Upper lobe of left lung (tissue), 6 donors: ENCODE measurements around the gene BTRC. TPM values are rescaled to one million over a fixed set of nuclear protein-coding genes. Genes with fewer than 3 reads are reported as not detected.
"Not testable (repeated sequence)": the region's sequence is repeated elsewhere in the genome, so short reads cannot be mapped to it uniquely, and the experiment has no call there.

ENCODE experiments used
- ATAC-seq, 2 donors: fragments of 200-7000 bp; cut with Tn5 transposase; one replicate each; pipeline ENCODE4 v1.9.1; 2022; ENCODE audit warnings: mild to moderate bottlenecking in 2 of 2, moderate library complexity in 2 of 2; ENCODE audit not compliant: low FRiP score in 2 of 2
- DNase-seq, 2 donors: peaks; one replicate each; pipeline ENCODE4 v3.0.0-alpha.2; 2019 to 2020
- H3K27ac ChIP-seq, 4 donors: fragments of 200-600 bp; sonication (generic); one replicate each; pipeline ENCODE4 v1.5.1; 2016 to 2019
- H3K27me3 ChIP-seq, 4 donors: fragments of 200-600 bp; sonication (generic); one replicate each; pipeline ENCODE4 v1.5.1; 2017 to 2019
- H3K36me3 ChIP-seq, 4 donors: fragments of 200-600 bp; sonication (generic); one replicate each; pipeline ENCODE4 v1.5.1; 2016 to 2019
- H3K4me1 ChIP-seq, 4 donors: fragments of 200-600 bp; sonication (generic); one replicate each; pipeline ENCODE4 v1.5.1; 2018 to 2019
- H3K4me3 ChIP-seq, 4 donors: fragments of 200-600 bp; sonication (generic); one replicate each; pipeline ENCODE4 v1.5.1; 2017 to 2019; ENCODE audit warnings: mild to moderate bottlenecking in 2 of 4, moderate library complexity in 1 of 4
- H3K9me3 ChIP-seq, 4 donors: fragments of 200-600 bp; sonication (generic); one replicate each; pipeline ENCODE4 v1.5.1; 2018 to 2019
- CTCF ChIP-seq, 6 experiments: fragments of 450-650 bp in 4 of 6; fragments of 200-600 bp in 2 of 6; sonication (generic) in 2 of 6; IDR thresholded peaks; one replicate each; pipeline ENCODE4 v1.5.1; 2016 to 2019; ENCODE audit warnings: antibody characterized with exemption in 6 of 6
- EP300 ChIP-seq, 4 donors: sonication (generic); formaldehyde crosslinking; IDR thresholded peaks; one replicate each; pipeline ENCODE4 v1.5.1; 2017; ENCODE audit warnings: antibody characterized with exemption in 4 of 4, control low read depth in 2 of 4
- POLR2A ChIP-seq, 4 donors: fragments of 450-650 bp; IDR thresholded peaks; one replicate each; pipeline ENCODE4 v1.5.1; 2016 to 2017; ENCODE audit warnings: antibody characterized with exemption in 4 of 4, mild to moderate bottlenecking in 2 of 4
- POLR2AphosphoS5 ChIP-seq, 2 donors: sonication (generic); formaldehyde crosslinking; IDR thresholded peaks; one replicate each; pipeline ENCODE4 v1.5.1; 2017; ENCODE audit warnings: antibody characterized with exemption in 2 of 2
- WGBS, 2 donors: methylation state at CpG; one replicate each; pipeline ENCODE4 v1.1.5; 2017 to 2018; 5-methylcytosine and 5-hydroxymethylcytosine counted together
- total RNA-seq, 6 donors: library from RNA; depleted of rRNA in 4 of 6; stranded (reverse); fragments of >200 nt in 4 of 6; gene quantifications; one replicate each; pipeline versions ENCODE4 v1.1.0 to v1.2.1, GENCODE V29; 2016 to 2021
- donor health status: DM: no; HTN: no; CAD: no; lungs with moderate emphysema.
- donor health status: DM: no; HTN: yes; CAD: no; lungs with severe emphysema.

The BTRC gene
- total RNA-seq, 6 donors from 2014 or later, result 8.5 to 21.0 (median 11.6) TPM

GRCh38 chr10:101322266-101323108, 31.5 kb upstream of the BTRC start:
- Histone ChIP-seq H3K4me3 (no peak overlapping the region), H3K36me3 (no peaks in the 10 kb centered on the region), H3K4me1 (no peaks in the 10 kb centered on the region), H3K9me3 (no peaks in the 10 kb centered on the region), H3K27ac (no peak overlapping the region), H3K27me3 (no peaks in the 10 kb centered on the region)
- ATAC-seq, result peak in 1 of 2 donors; percentile 8
- no peak for TF ChIP-seq EP300 (IDR thresholded peaks at IDR 0.05)
- TF ChIP-seq POLR2A (IDR thresholded peaks at IDR 0.05), result no peak
- no peak for TF ChIP-seq POLR2AphosphoS5 (IDR thresholded peaks at IDR 0.05)
- TF ChIP-seq CTCF (IDR thresholded peaks at IDR 0.05), result no peak
- WGBS, 2 donors, result 72 to 73% methylated on average over 21 of the region's 21 CpGs
- no peak for DNase-seq

- Histone ChIP-seq H3K27me3 (no peaks in the 10 kb centered on the region), H3K4me1 (no peaks in the 10 kb centered on the region), H3K36me3 (no peaks in the 10 kb centered on the region), H3K4me3 (no peak overlapping the region), H3K27ac (no peak overlapping the region), H3K9me3 (no peaks in the 10 kb centered on the region)
- no peak for ATAC-seq
- TF ChIP-seq POLR2AphosphoS5 (IDR thresholded peaks at IDR 0.05) (no peak), EP300 (IDR thresholded peaks at IDR 0.05) (no peak), POLR2A (IDR thresholded peaks at IDR 0.05) (no peak), CTCF (IDR thresholded peaks at IDR 0.05) (no peak)
- 59 to 67% methylated on average over 2 of the region's 2 CpGs for WGBS, 2 donors
- DNase-seq, result no peak
Measured at GRCh38 chr10:101323495-101323894, 30.5 kb upstream of the BTRC start.

GRCh38 chr10:101327454-101327853, 26.5 kb upstream of the BTRC start:
- H3K4me1 ChIP-seq, H3K27ac ChIP-seq, H3K9me3 ChIP-seq, ATAC-seq, H3K36me3 ChIP-seq, H3K4me3 ChIP-seq, DNase-seq, H3K27me3 ChIP-seq: not testable (repeated sequence)
- WGBS, 2 donors, result 80 to 90% methylated on average over 1 of the region's 1 CpG

- Histone ChIP-seq H3K4me3 (no peak overlapping the region), H3K9me3 (no peaks in the 10 kb centered on the region), H3K27ac (no peak overlapping the region), H3K36me3 (no peaks in the 10 kb centered on the region), H3K27me3 (no peaks in the 10 kb centered on the region), H3K4me1 (no peaks in the 10 kb centered on the region)
- WGBS, 2 donors, result 76 to 86% methylated on average over 3 of the region's 3 CpGs
- ATAC-seq (no peak), DNase-seq (no peak)
- TF ChIP-seq POLR2AphosphoS5 (IDR thresholded peaks at IDR 0.05) (no peak), CTCF (IDR thresholded peaks at IDR 0.05) (no peak), EP300 (IDR thresholded peaks at IDR 0.05) (no peak), POLR2A (IDR thresholded peaks at IDR 0.05) (no peak)
Measured at GRCh38 chr10:101329341-101330032, 24.5 kb upstream of the BTRC start.

- Histone ChIP-seq H3K27me3 (no peaks in the 10 kb centered on the region), H3K36me3 (no peaks in the 10 kb centered on the region), H3K4me1 (no peaks in the 10 kb centered on the region), H3K4me3 (no peak overlapping the region), H3K27ac (no peak overlapping the region), H3K9me3 (no peaks in the 10 kb centered on the region)
- no peak for TF ChIP-seq POLR2AphosphoS5 (IDR thresholded peaks at IDR 0.05)
- no peak for TF ChIP-seq CTCF (IDR thresholded peaks at IDR 0.05)
- no peak for TF ChIP-seq POLR2A (IDR thresholded peaks at IDR 0.05)
- no peak for TF ChIP-seq EP300 (IDR thresholded peaks at IDR 0.05)
- ATAC-seq, result no peak
- WGBS, 2 donors, result 84 to 87% methylated on average over 4 of the region's 4 CpGs
- no peak for DNase-seq
Measured at GRCh38 chr10:101330231-101330630, 23.7 kb upstream of the BTRC start.
